Lower lobe of right lung (tissue), 2 donors: ENCODE measurements around the gene PPP3CA. TPM values are rescaled to one million over a fixed set of nuclear protein-coding genes. Genes with fewer than 3 reads are reported as not detected.

Experiments used
- ATAC-seq, 2 donors: fragments of 200-7000 bp; cut with Tn5 transposase; one replicate each; pipeline ENCODE4 v1.9.1; 2020 to 2022; ENCODE audit warnings: mild to moderate bottlenecking in 2 of 2, moderate library complexity in 2 of 2
- DNase-seq: peaks from one replicate; pipeline ENCODE4 v3.0.0-alpha.2; 2020
- H3K27ac ChIP-seq: fragments of 200-600 bp; one replicate; pipeline ENCODE4 v1.8.0; 2022
- H3K27me3 ChIP-seq: fragments of 200-600 bp; one replicate; pipeline ENCODE4 v1.8.0; 2022; ENCODE audit warnings: low read depth
- H3K36me3 ChIP-seq: fragments of 200-600 bp; one replicate; pipeline ENCODE4 v1.8.0; 2022; ENCODE audit warnings: mild to moderate bottlenecking
- H3K4me1 ChIP-seq: fragments of 200-600 bp; one replicate; pipeline ENCODE4 v1.8.0; 2022
- H3K4me3 ChIP-seq: fragments of 200-600 bp; one replicate; pipeline ENCODE4 v1.8.0; 2022; ENCODE audit warnings: mild to moderate bottlenecking
- H3K9me3 ChIP-seq: fragments of 200-600 bp; one replicate; pipeline ENCODE4 v1.8.0; 2022
- intact Hi-C: fragments of 100-400 bp; cut with DNase I; formaldehyde crosslinking; loops from one replicate; pipeline ENCODE4 v1.11.0; 2022
- long read RNA-seq: library from polyadenylated mRNA; unstranded; transcript quantifications from one replicate; pipeline ENCODE4 v2.0.0, GENCODE V29; 2021
- total RNA-seq: library from RNA; stranded (reverse); fragmentation: NEBNext Ultra II Directional; extraction: Animal tissue kit (Norgen Biotek cat#: 25700); gene quantifications from one replicate; pipeline ENCODE4 v1.2.1, GENCODE V29; 2021
- TF ChIP-seq, protein P1 (sequence below): fragments of 200-600 bp; IDR thresholded peaks from one replicate; pipeline ENCODE4 v1.8.0; 2022; ENCODE audit warnings: antibody characterized with exemption, mild to moderate bottlenecking
- donor health status: DM: no; HTN: yes; CAD: no; lungs with severe emphysema.

PPP3CA gene
- 50.2 TPM for total RNA-seq
- long read RNA-seq, transcript PPP3CA-202 (13 exons, 3,604 nt): major isoform, 52 of 86 reads
- long read RNA-seq, partial matches to known transcripts: 21 of 86 reads
- long read RNA-seq, other reads (novel, unspliced or antisense): 13 of 86 reads

DNA sequence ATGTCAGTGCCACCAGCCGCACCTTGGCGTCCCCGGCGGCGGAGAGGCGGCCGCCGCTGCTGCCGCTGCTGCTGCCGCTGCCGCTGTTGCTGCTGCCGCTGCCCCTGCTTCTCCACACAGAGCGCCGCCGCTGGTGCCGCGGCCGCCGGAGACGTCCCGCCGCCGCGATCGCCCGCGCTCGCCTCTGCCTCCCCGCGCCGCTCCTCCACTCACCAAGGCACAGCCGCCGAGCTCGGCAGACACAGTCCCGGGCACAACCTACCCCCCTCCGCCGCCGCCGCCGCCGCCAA, at the start of gene PPP3CA:
Gene PPP3CA (minus strand): TSS at position 260 of the 290 bp plus-strand sequence.
- DNase-seq (peak; percentile 78), ATAC-seq (peak in 1 of 2 donors; percentile 32)
- Histone ChIP-seq H3K27me3 (no peaks in the 10 kb centered on the region), H3K27ac (peak within 1 kb of the TSS; percentile 93), H3K9me3 (no peaks in the 10 kb centered on the region), H3K4me3 (peak within 1 kb of the TSS; percentile 87), H3K36me3 (no peaks in the 10 kb centered on the region), H3K4me1 (peaks cover 32% of the 10 kb centered on the region)
- TF ChIP-seq, protein P1, sequence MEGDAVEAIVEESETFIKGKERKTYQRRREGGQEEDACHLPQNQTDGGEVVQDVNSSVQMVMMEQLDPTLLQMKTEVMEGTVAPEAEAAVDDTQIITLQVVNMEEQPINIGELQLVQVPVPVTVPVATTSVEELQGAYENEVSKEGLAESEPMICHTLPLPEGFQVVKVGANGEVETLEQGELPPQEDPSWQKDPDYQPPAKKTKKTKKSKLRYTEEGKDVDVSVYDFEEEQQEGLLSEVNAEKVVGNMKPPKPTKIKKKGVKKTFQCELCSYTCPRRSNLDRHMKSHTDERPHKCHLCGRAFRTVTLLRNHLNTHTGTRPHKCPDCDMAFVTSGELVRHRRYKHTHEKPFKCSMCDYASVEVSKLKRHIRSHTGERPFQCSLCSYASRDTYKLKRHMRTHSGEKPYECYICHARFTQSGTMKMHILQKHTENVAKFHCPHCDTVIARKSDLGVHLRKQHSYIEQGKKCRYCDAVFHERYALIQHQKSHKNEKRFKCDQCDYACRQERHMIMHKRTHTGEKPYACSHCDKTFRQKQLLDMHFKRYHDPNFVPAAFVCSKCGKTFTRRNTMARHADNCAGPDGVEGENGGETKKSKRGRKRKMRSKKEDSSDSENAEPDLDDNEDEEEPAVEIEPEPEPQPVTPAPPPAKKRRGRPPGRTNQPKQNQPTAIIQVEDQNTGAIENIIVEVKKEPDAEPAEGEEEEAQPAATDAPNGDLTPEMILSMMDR: no peak
- intact Hi-C loops: no loop called here

DNA sequence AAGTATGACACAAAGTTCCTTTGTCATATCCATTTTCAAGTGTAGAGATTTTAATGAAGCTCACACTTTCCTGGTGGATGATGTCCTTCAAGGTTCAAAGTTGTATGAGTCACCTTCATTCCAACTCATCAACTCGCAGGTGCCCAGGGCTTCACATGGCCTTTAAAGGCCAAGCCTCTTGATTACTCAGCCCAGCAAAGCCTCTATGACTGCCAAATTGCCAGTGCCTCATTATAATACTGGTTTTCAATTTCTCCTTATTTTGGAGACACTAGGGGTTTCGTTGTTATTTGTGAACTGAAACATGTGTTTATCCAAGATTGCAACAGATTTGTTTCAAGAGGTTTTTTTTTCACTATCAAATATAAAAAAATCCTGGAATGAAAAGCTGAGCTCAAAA, 45.9 kb upstream of the PPP3CA start:
- Histone ChIP-seq H3K4me1 (no peaks in the 10 kb centered on the region), H3K27ac (no peak overlapping the region), H3K27me3 (no peaks in the 10 kb centered on the region), H3K4me3 (no peak overlapping the region), H3K36me3 (no peaks in the 10 kb centered on the region), H3K9me3 (no peaks in the 10 kb centered on the region)
- ATAC-seq (no peak), DNase-seq (no peak)
- intact Hi-C loops: no loop called here
- TF ChIP-seq, protein P1: no peak

DNA sequence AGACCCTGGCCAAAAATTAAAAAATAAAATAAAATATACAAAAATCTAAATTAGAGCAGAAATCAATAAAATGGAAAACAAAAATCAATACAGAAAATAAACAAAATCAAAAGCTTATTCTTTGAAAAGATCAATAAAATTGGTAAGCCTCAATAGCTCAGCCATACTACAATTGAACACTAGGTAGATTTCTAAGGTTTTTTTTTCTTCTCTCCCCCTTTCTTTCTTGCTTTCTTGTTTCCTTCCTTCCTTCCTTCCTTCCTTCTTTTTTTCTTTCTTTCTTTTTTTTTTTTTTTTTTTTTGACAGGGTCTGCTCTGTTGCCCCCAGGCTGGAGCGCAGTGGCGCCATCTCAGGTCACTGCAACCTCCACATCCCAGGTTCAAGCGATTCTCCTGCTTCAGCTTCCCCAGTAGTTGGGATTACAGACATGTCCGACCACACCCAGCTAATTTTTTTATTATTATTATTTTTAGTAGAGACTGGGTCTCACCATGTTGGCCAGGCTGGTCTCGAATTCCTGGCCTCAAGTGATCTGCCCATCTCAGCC, 23.4 kb upstream of the PPP3CA start:
- TF ChIP-seq, protein P1: no peak
- H3K4me1 ChIP-seq: no peaks in the 10 kb centered on the region
- H3K4me3 ChIP-seq: no peak overlapping the region
- no peaks in the 10 kb centered on the region for H3K27me3 ChIP-seq
- H3K27ac ChIP-seq: no peak overlapping the region
- intact Hi-C loops: no loop called here
- H3K36me3 ChIP-seq: no peaks in the 10 kb centered on the region
- no peak for DNase-seq
- H3K9me3 ChIP-seq: no peaks in the 10 kb centered on the region
- ATAC-seq: no peak

DNA sequence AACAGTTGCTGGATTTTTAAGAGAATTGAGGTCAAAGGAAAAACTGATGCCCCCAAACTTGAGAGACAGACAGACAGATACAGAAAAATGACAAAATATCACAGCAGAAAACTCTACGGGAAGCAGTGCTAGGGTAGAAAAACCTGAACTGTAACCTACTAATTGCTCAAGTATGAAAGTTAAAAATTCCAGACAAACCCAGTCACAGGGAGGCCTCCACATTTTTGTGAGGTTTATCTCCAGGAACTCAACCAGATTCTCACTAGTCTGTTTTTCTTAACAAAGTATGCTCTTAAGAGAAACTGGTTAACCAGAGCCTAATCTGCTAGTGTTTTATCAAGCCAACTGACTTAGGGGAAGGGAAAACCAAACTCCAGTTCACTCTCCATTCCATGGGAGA, 19.9 kb upstream of the PPP3CA start:
- DNase-seq (no peak), ATAC-seq (no peak)
- no peaks in the 10 kb centered on the region for H3K4me1 ChIP-seq
- intact Hi-C loops: no loop called here
- no peak overlapping the region for H3K27ac ChIP-seq
- no peak overlapping the region for H3K4me3 ChIP-seq
- no peaks in the 10 kb centered on the region for H3K27me3 ChIP-seq
- H3K9me3 ChIP-seq: no peaks in the 10 kb centered on the region
- H3K36me3 ChIP-seq: no peaks in the 10 kb centered on the region
- TF ChIP-seq, protein P1: no peak

DNA sequence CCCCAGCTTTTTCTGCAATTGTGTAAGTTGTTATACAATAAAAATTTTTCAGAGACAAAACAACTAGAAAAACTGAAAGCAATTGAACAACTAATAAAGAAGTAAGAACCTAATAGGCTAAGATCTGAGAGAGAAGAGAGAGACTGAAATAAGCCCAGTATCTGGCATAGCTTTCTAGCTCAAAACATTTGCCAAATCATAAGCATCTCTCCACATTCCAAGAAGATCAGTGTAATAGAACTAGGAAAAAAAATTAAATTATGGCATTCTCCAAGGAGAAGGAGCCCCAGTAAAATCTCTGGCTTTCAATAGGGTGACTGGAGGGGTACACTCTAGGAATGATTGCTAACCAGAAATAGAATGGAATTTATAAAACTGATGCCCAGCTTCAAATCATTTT, 19.0 kb upstream of the PPP3CA start:
- Histone ChIP-seq H3K27me3 (no peaks in the 10 kb centered on the region), H3K4me1 (no peaks in the 10 kb centered on the region), H3K36me3 (no peaks in the 10 kb centered on the region), H3K4me3 (no peak overlapping the region), H3K9me3 (no peaks in the 10 kb centered on the region), H3K27ac (no peak overlapping the region)
- intact Hi-C loops: no loop called here
- TF ChIP-seq, protein P1: no peak
- no peak for DNase-seq
- no peak for ATAC-seq
